ENCODE data around the gene HES1. TPM values are rescaled to one million over a fixed set of nuclear protein-coding genes. Genes with fewer than 3 reads are reported as not detected.

Gene HES1
- total RNA-seq, 2 experiments from 2014 or later: 0.28 to 0.35 TPM

- Mint-ChIP-seq H3K27ac (no peak overlapping the region), H3K36me3 (no peaks in the 10 kb centered on the region), H3K4me3 (no peak overlapping the region), H3K4me1 (no peaks in the 10 kb centered on the region), H3K27me3 (peaks cover 44% of the 10 kb centered on the region), H3K9me3 (ENCODE audit: low read depth) (no peaks in the 10 kb centered on the region)
- CTCF ChIA-PET: interaction anchor here (1.8 kb wide), 1 partner anchor 205 kb away, joined by 4 read pairs; no protein-coding TSS in a partner anchor
- ATAC-seq: no peak
- no peak for DNase-seq
These were observed 25.5 kb upstream of the HES1 start for GRCh38 chr3:194110483-194110882.

- no peak for DNase-seq
- CTCF ChIA-PET: interaction anchor here (1.7 to 1.8 kb wide), 2 partner anchors 11 to 205 kb away, joined by 4 read pairs; no protein-coding TSS in a partner anchor
- Mint-ChIP-seq H3K36me3 (no peaks in the 10 kb centered on the region), H3K27ac (no peak overlapping the region), H3K4me3 (no peak overlapping the region), H3K4me1 (no peaks in the 10 kb centered on the region), H3K9me3 (ENCODE audit: low read depth) (no peaks in the 10 kb centered on the region), H3K27me3 (peaks cover 36% of the 10 kb centered on the region)
- ATAC-seq: no peak
These were observed 24.6 kb upstream of the HES1 start for GRCh38 chr3:194111336-194111735.

- H3K4me1 Mint-ChIP-seq: no peaks in the 10 kb centered on the region
- CTCF ChIA-PET: interaction anchor here (1.7 to 1.8 kb wide), 2 partner anchors 12 to 204 kb away, joined by 4 read pairs; no protein-coding TSS in a partner anchor
- H3K36me3 Mint-ChIP-seq: no peaks in the 10 kb centered on the region
- no peak overlapping the region for H3K4me3 Mint-ChIP-seq
- ATAC-seq (no peak), DNase-seq (no peak)
- no peak overlapping the region for H3K27ac Mint-ChIP-seq
- no peaks in the 10 kb centered on the region for H3K9me3 Mint-ChIP-seq (ENCODE audit: low read depth)
- H3K27me3 Mint-ChIP-seq: peaks cover 33% of the 10 kb centered on the region
These were observed 23.5 kb upstream of the HES1 start for GRCh38 chr3:194112120-194113106.

- DNase-seq (no peak), ATAC-seq (no peak)
- peaks cover 27% of the 10 kb centered on the region for H3K27me3 Mint-ChIP-seq
- CTCF ChIA-PET: no interaction called here
- H3K9me3 Mint-ChIP-seq (ENCODE audit: low read depth): no peaks in the 10 kb centered on the region
- no peaks in the 10 kb centered on the region for H3K36me3 Mint-ChIP-seq
- no peak overlapping the region for H3K27ac Mint-ChIP-seq
- H3K4me1 Mint-ChIP-seq: no peaks in the 10 kb centered on the region
- no peak overlapping the region for H3K4me3 Mint-ChIP-seq
These were observed 21.8 kb upstream of the HES1 start for GRCh38 chr3:194114123-194114522.

- Mint-ChIP-seq H3K27ac (no peak overlapping the region), H3K4me3 (no peak overlapping the region), H3K27me3 (peaks cover 44% of the 10 kb centered on the region), H3K9me3 (ENCODE audit: low read depth) (no peaks in the 10 kb centered on the region), H3K36me3 (no peaks in the 10 kb centered on the region), H3K4me1 (no peaks in the 10 kb centered on the region)
- ATAC-seq (no peak), DNase-seq (no peak)
- CTCF ChIA-PET: no interaction called here
These were observed 18.7 kb upstream of the HES1 start for GRCh38 chr3:194117104-194117845.

GRCh38 chr3:194118920-194119319, 17.0 kb upstream of the HES1 start:
- Mint-ChIP-seq H3K9me3 (ENCODE audit: low read depth) (no peaks in the 10 kb centered on the region), H3K27me3 (peaks cover 50% of the 10 kb centered on the region), H3K27ac (no peak overlapping the region), H3K36me3 (no peaks in the 10 kb centered on the region), H3K4me3 (no peak overlapping the region), H3K4me1 (no peaks in the 10 kb centered on the region)
- ATAC-seq (no peak), DNase-seq (no peak)
- CTCF ChIA-PET: no interaction called here

- H3K4me3 Mint-ChIP-seq: no peak overlapping the region
- H3K27ac Mint-ChIP-seq: no peak overlapping the region
- H3K9me3 Mint-ChIP-seq (ENCODE audit: low read depth): no peaks in the 10 kb centered on the region
- no peak for DNase-seq
- CTCF ChIA-PET: no interaction called here
- ATAC-seq: no peak
- H3K4me1 Mint-ChIP-seq: no peaks in the 10 kb centered on the region
- peaks cover 53% of the 10 kb centered on the region for H3K27me3 Mint-ChIP-seq
- H3K36me3 Mint-ChIP-seq: no peaks in the 10 kb centered on the region
These were observed 15.9 kb upstream of the HES1 start for GRCh38 chr3:194119831-194120590.

GRCh38 chr3:194120789-194121770, 14.9 kb upstream of the HES1 start:
- H3K27me3 Mint-ChIP-seq: peaks cover 61% of the 10 kb centered on the region
- ATAC-seq (no peak), DNase-seq (no peak)
- CTCF ChIA-PET: no interaction called here
- H3K36me3 Mint-ChIP-seq: no peaks in the 10 kb centered on the region
- no peak overlapping the region for H3K4me3 Mint-ChIP-seq
- H3K4me1 Mint-ChIP-seq: no peaks in the 10 kb centered on the region
- no peaks in the 10 kb centered on the region for H3K9me3 Mint-ChIP-seq (ENCODE audit: low read depth)
- H3K27ac Mint-ChIP-seq: no peak overlapping the region

- ATAC-seq: no peak
- Mint-ChIP-seq H3K4me1 (no peaks in the 10 kb centered on the region), H3K9me3 (ENCODE audit: low read depth) (no peaks in the 10 kb centered on the region), H3K36me3 (no peaks in the 10 kb centered on the region), H3K27me3 (peaks cover 69% of the 10 kb centered on the region), H3K4me3 (no peak overlapping the region), H3K27ac (no peak overlapping the region)
- DNase-seq: no peak
- CTCF ChIA-PET: no interaction called here
These were observed 13.9 kb upstream of the HES1 start for GRCh38 chr3:194121891-194122631.

- no peak overlapping the region for H3K4me3 Mint-ChIP-seq
- ATAC-seq (no peak), DNase-seq (no peak)
- H3K4me1 Mint-ChIP-seq: peaks cover 2% of the 10 kb centered on the region
- no peaks in the 10 kb centered on the region for H3K36me3 Mint-ChIP-seq
- peaks cover 76% of the 10 kb centered on the region for H3K27me3 Mint-ChIP-seq
- H3K27ac Mint-ChIP-seq: no peak overlapping the region
- H3K9me3 Mint-ChIP-seq (ENCODE audit: low read depth): no peaks in the 10 kb centered on the region
- CTCF ChIA-PET: interaction anchor here (1.2 kb wide), 1 partner anchor 192 kb away, joined by 5 read pairs; no protein-coding TSS in a partner anchor
These were observed 12.2 kb upstream of the HES1 start for GRCh38 chr3:194123726-194124125.

GRCh38 chr3:194124193-194124592, 11.8 kb upstream of the HES1 start:
- no peak for DNase-seq
- ATAC-seq: no peak
- Mint-ChIP-seq H3K27ac (no peak overlapping the region), H3K4me1 (peaks cover 2% of the 10 kb centered on the region), H3K36me3 (no peaks in the 10 kb centered on the region), H3K27me3 (peaks cover 79% of the 10 kb centered on the region), H3K9me3 (ENCODE audit: low read depth) (no peaks in the 10 kb centered on the region), H3K4me3 (no peak overlapping the region)
- CTCF ChIA-PET: interaction anchor here (1.2 kb wide), 1 partner anchor 191 kb away, joined by 5 read pairs; no protein-coding TSS in a partner anchor

- Mint-ChIP-seq H3K27me3 (peaks cover 82% of the 10 kb centered on the region), H3K4me3 (no peak overlapping the region), H3K9me3 (ENCODE audit: low read depth) (no peaks in the 10 kb centered on the region), H3K36me3 (no peaks in the 10 kb centered on the region), H3K27ac (no peak overlapping the region), H3K4me1 (peaks cover 2% of the 10 kb centered on the region)
- ATAC-seq (no peak), DNase-seq (no peak)
- CTCF ChIA-PET: no interaction called here
These were observed 10.5 kb upstream of the HES1 start for GRCh38 chr3:194125442-194125841.
